GM18951 (cell line): ENCODE data around the gene COPG2.

Experiments
- POLR2A ChIP-seq: IDR thresholded peaks from 4 replicates; pipeline ENCODE4 v1.6.1; 2011; ENCODE audit warnings: mild to moderate bottlenecking; ENCODE audit not compliant: insufficient read length, insufficient read depth; ENCODE audit errors: extremely low read depth
- in situ Hi-C: fragments of 300-500 bp; cut with MboI; formaldehyde crosslinking; loops from one replicate; pipeline ENCODE4 v1.12.0; 2022; ENCODE audit warnings: low sequenced_read_pairs, mixed read lengths, inconsistent platforms; ENCODE audit not compliant: unreplicated experiment

Gene COPG2

DNA sequence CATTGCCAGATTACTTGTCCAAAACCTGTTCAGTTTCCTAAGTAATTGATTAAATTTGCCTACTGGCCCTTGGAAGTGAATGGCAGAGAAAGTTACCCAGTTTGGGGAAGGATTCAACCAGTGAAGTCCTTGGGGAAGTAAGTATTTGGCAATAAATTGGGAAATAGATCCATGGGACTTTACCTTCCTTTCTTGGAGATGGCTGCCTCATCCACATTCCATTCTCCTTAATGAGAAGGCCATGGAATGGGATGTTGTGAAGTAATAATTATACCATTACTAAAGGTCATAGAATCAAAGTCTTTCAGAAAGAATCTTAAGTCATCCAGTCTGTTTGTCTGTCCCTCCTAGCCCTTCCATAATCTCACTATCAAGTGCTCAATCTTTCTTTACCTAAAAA lies 4.5 kb upstream of the COPG2 start:
- no peak for TF ChIP-seq POLR2A
- in situ Hi-C loops, result no loop called here

DNA sequence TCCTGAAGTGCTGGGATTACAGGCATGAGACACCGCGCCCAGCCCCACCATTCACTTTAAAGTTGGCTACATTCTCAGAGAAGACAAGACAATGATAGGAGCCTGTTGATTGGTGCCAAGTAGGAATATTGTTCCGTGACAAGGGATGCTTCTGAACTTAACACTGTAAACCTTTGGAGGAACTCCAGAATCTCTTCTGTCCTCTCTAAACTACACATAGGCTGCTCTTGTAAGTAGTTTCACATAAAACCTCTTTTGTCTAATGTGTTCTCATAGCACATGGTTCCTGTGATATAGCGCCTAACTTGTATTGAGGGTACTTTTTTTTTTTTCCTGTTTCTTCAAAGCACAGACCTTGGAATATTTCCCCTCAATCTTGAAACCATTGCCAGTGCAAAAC lies 3.6 kb upstream of the COPG2 start:
- TF ChIP-seq POLR2A, result no peak
- in situ Hi-C loops, result no loop called here

DNA sequence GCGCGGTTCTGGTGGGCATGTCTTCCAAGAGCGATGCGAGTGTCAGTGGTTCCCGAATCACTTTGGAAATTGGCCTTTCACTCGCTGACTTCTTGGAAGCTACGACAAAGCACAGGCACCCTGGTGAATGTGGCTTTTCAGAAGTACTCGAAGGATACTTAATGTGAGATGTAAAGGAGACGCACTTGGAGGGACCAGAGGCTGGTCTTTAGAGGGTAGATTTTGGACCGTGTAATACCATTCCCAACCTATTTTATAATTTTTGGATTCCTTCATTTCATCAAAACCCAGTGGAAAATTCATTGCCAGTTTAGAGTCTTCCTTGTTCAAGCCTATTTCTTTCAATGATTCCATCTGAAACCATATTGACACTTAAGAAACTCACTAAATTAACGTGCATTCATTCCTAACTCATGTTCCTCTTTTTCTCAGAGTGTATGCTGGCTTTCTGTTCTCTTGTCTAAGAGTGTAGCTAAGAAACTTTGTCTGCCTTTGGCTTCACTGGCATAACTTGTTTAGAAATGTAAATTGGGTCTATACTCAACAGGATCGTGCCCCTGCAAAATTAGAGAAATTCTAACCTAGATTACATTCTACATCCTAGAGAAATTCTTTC lies 645 bp upstream of the COPG2 start:
- in situ Hi-C loops, result no loop called here
- TF ChIP-seq POLR2A, result no peak

DNA sequence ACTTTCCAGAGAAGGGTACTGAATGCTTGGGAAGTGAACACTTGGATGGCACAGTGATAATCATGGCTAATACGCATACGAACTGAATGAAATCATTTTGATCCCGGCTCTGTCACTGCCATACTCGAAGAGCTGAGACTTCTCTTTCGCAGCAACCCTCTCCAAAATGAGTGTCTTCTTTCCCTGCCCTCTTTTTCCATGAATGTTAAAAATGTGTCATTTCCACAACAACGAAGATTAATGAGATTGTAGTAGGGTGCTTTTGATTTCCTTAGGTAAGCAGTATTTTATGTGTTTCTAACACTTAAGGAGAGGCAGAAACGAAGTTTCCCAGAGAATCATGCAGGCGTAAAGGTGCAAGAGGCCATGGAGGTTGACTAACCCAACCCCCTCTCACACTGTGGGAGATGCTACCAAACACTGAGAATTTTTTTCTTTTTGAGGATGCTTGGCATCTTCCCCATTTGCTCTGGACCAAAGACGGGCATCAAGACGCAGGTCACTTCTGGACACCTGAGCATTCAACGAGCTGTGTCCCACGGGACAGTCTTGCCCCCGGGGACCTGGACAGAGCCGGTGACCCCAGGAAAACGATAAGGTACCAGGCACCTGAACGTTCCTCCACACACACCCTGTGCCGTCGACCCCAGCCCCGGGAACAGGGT lies 823 bp downstream of the COPG2 start:
- in situ Hi-C loops, result no loop called here
- no peak for TF ChIP-seq POLR2A

DNA sequence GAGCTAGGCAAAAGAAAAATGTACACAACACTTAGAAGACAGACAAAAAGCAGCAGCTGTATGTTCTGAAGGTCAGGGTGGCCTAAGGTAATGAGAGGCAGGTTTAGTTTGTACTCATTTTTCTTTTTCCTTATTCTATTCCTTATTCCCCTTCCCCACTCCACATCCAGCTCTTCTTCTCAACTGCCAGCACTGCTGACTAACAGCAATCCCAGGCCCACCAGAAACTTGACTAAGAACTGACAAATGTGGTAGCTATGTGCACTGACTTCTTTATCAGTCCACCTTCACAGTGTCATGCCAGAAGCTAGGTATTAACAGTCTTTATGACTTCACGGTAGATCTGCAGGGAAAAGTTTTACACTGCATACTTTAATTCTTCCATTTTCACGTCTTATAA lies 6.1 kb downstream of the COPG2 start:
- in situ Hi-C loops, result no loop called here
- TF ChIP-seq POLR2A, result no peak

DNA sequence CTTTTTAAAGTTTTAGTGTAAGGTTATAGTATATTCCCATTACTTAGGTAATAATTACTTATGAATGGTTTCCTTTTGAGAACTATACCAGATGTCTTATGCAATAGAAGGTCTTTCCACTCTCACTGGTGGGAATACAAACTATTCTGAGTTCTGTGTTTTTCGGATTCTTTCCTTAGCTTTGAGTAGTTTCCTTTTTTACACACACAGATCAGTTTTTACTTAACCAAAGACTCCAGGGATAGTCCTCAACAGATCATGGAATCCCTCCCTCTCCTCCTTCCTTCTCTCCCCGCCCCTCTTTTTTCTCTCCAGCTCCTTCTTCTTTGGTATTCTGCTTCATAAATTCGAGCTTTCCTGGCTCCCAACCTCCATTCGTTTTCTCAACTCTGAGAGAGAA lies 13.3 kb downstream of the COPG2 start:
- in situ Hi-C loops, result no loop called here
- no peak for TF ChIP-seq POLR2A

DNA sequence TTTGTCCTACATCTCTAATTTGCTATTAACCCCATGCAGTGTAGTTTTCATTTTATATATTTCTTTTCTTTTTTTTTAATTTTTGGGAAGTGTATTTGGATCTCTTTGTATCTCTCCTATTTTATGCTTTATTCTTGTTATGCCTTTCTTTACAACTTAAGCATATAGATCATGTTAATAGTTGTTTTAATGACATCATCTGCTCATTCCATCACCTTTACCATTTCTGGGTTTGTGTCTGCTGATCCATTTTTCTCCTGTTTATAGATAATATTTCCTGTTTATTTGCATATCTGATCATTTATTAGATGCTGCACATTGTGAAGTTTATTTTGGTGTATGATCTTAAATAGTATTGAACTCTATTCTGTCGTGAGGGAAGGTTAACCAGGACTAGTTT lies 13.7 kb downstream of the COPG2 start:
- in situ Hi-C loops, result no loop called here
- TF ChIP-seq POLR2A, result no peak

DNA sequence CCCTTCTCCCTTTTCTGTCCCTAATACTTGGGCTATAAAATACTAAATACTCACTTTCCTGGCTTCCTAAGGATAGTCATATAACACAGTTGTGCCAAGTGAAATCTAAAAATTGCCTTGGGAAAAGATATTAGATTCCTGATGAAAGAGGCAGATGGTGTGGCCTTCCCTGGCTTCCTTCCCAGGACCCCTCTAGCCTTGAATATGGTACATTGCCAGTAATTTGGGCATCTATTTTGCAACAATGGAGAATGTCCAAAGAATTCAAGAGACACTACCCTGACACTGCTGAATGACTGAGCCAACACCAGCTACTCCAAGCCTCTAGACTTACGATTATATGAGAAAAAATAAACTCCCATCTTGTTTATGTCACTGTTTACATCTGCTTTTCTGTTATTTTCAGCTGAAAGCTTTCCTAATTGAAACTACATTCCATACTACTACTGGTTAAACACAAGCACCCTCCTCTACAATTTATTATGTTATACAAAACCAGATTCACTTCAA lies 17.9 kb downstream of the COPG2 start:
- in situ Hi-C loops, result no loop called here
- no peak for TF ChIP-seq POLR2A

DNA sequence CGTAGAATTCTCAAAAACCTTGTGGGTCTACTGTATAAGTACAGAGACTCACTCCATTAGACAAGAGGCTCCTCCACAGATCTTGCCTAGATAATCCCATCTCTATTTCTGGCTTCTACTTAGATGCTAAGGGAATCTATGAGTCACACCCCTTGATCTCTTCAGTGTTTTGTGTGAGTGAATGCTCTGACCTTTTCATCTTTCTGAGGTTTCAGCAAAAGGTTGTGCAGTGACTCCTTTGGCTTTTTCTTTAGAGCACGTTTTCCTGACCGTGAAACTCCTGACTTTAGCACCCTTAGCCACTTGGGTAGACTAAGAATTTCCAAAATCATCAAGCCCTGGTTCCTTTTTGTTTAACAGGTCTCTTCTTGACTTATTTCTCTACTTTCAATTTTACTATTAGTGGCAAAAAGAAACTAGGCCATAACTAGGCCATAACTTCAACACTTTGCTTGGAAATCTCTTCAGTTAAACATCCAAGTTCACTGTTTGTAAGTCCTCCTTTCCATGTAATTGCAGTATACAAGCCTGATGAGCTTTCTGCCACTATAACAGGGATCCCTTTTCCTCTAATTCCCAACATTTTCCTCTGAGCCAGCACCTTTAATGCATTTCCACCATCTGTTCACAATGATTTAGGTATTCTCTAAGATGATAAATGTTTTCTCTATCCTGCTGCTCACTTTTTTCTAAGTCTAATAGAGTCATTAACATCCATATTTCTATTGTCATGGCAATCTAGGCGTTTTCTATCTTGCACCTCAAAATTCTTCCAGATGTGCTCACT lies 19.4 kb downstream of the COPG2 start:
- in situ Hi-C loops, result no loop called here
- TF ChIP-seq POLR2A, result no peak

DNA sequence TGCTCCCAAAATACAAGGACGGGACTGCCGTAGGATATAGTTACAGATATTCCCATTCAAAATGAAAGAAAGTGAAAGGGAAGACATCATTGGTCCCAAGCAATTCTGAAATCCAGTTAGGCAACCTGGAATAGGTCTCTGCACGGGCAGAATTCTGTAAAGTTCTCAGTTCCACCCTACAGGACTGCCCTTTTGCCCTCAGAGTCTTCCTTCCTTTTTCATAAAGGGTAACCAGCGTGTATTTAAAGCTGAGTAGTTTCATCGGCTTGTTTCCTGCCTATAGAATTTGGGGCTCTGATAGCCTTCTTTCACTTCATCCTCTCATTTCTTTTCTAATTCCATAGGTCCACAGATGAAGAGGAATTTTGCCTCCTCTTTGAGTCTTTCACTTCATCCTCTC lies 20.0 kb downstream of the COPG2 start:
- in situ Hi-C loops, result no loop called here
- TF ChIP-seq POLR2A, result no peak

DNA sequence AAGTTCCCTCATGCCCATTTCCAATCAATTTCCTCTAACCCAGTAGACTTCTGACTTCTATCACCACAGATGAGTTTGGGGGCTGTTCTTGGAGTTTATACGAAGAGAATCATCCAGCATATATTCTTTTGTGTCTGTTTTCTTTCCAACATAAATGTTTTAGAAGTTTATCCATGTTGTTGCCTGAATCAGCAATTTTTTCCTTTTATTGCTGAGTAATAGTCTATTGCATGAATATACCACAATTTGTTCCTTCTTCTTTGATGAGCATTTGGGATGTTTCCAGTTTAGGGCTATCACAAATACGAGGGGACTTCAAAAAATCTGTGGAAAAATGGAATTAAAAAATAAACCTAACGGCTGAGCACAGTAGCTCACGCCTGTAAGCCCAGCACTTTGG lies 26.2 kb downstream of the COPG2 start:
- TF ChIP-seq POLR2A, result no peak
- in situ Hi-C loops, result no loop called here

DNA sequence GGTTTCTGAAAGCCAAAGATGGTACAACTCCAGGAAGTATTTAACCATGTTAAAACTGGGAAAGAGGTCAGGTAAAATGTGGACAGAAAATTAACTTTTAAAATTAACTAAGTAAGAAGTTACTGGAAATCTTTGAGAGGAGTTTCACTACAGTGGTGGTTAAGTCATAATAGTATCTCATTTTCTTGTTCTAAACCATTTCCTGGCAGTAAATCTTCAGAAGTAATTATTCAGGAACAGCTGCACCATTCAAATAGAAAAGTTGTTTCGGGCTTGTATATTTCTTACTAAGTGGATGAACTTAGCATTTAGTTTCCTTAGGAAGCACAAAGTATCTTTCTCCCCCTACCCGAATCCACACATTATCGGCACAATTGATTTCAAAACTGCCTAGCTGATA lies 27.1 kb downstream of the COPG2 start:
- in situ Hi-C loops, result no loop called here
- no peak for TF ChIP-seq POLR2A

DNA sequence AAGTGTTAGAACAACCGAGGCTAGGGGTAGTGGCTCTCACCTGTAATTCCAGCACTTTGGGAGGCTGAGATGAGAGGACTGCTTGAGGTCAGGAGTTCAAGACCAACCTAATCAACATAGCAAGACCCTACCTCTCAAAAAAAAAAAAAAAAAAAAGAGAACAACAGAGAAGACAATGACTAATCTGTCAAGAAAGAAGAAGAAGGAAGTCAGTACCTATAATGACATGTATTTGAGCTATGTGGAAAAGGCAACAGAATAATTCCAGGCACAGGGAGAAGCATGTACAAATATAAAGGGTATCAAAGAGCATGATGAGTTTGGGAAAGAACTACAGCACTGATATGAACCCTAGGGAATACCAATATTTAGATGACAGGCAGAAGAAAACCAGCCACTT lies 27.5 kb downstream of the COPG2 start:
- in situ Hi-C loops, result no loop called here
- no peak for TF ChIP-seq POLR2A

DNA sequence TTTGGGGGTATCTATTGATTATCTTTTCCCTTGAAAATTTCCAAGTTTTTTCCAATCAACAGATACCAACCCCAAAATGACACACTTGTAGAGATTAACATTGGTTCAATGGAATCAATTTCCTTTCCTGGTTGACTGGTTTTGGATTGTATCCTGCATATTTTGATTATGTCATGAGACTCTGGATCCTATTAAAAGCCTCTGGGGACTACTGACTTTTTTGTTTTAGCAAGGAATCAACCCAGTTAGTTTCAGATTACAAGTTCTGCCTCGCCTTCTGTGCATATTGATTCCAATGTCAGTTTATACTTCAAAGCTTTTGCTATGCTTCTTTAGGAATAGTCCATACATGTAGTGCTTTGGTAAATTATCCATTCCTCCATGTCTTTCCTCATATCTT lies 29.2 kb downstream of the COPG2 start:
- in situ Hi-C loops, result no loop called here
- TF ChIP-seq POLR2A, result no peak
